Liver (tissue), 9 donors: Measurements from ENCODE around the gene RASA3. TPM values are rescaled to one million over a fixed set of nuclear protein-coding genes. Genes with fewer than 3 reads are reported as not detected.

Experiments used
- DNase-seq: peaks from one replicate; pipeline ENCODE4 v3.0.0-alpha.2; 2017; ENCODE audit warnings: low spot score
- H3K27ac ChIP-seq, 2 donors: one replicate each; pipeline ENCODE4 v1.7.0; 2013; ENCODE audit warnings: inconsistent platforms in 2 of 2, low read length in 2 of 2, control low read depth in 1 of 2, low read depth in 1 of 2, mild to moderate bottlenecking in 1 of 2
- H3K27me3 ChIP-seq, 4 donors: one replicate each; pipeline versions ENCODE4 v1.6.1 to v1.7.0; 2013; ENCODE audit warnings: low read length in 3 of 4, inconsistent platforms in 1 of 4, mild to moderate bottlenecking in 1 of 4, moderate library complexity in 1 of 4; ENCODE audit not compliant: control insufficient read depth in 4 of 4, insufficient read depth in 4 of 4
- H3K36me3 ChIP-seq, 4 donors: one replicate each; pipeline versions ENCODE4 v1.6.1 to v1.7.0; 2013; ENCODE audit warnings: low read length in 3 of 4, mild to moderate bottlenecking in 3 of 4, low read depth in 1 of 4, moderate library complexity in 1 of 4; ENCODE audit not compliant: control insufficient read depth in 4 of 4, insufficient read depth in 3 of 4
- H3K4me1 ChIP-seq, 4 donors: one replicate each; pipeline versions ENCODE4 v1.6.1 to v1.7.0; 2013; ENCODE audit warnings: low read length in 3 of 4, mild to moderate bottlenecking in 3 of 4, moderate library complexity in 1 of 4; ENCODE audit not compliant: control insufficient read depth in 4 of 4, insufficient read depth in 4 of 4
- H3K4me3 ChIP-seq, 3 donors: one replicate each; pipeline versions ENCODE4 v1.6.1 to v1.7.0; 2013; ENCODE audit warnings: low read length in 3 of 3, control low read depth in 1 of 3, low read depth in 1 of 3, mild to moderate bottlenecking in 1 of 3
- H3K9ac ChIP-seq, 2 donors: one replicate each; pipeline ENCODE4 v1.7.0; 2013; ENCODE audit warnings: low read length in 2 of 2, mild to moderate bottlenecking in 2 of 2, moderate library complexity in 2 of 2, control low read depth in 1 of 2, low read depth in 1 of 2
- H3K9me3 ChIP-seq, 4 donors: one replicate each; pipeline versions ENCODE4 v1.6.1 to v1.7.0; 2013; ENCODE audit warnings: low read length in 3 of 4; ENCODE audit not compliant: control insufficient read depth in 4 of 4
- FOXA2 ChIP-seq: IDR thresholded peaks from 2 replicates; pipeline ENCODE4 v1.6.1; 2016; ENCODE audit warnings: antibody characterized with exemption
- GABPA ChIP-seq, 2 donors: IDR thresholded peaks in 1 of 2; conservative IDR thresholded peaks in 1 of 2; 2 replicates each; pipeline ENCODE4 v1.6.1; 2016; ENCODE audit warnings: antibody characterized with exemption in 2 of 2, mild to moderate bottlenecking in 1 of 2, moderate library complexity in 1 of 2
- HNF4A ChIP-seq, 2 donors: conservative IDR thresholded peaks; 2 replicates each; pipeline ENCODE4 v1.6.1; 2016; ENCODE audit warnings: antibody characterized with exemption in 2 of 2, mild to moderate bottlenecking in 2 of 2
- HNF4G ChIP-seq: IDR thresholded peaks from 2 replicates; pipeline ENCODE4 v1.6.1; 2016; ENCODE audit warnings: antibody characterized with exemption
- JUND ChIP-seq, 2 donors: IDR thresholded peaks; 2 replicates each; pipeline ENCODE4 v1.6.1; 2016; ENCODE audit warnings: antibody characterized with exemption in 2 of 2
- RAD21 ChIP-seq, 2 donors: IDR thresholded peaks; 2 replicates each; pipeline ENCODE4 v1.6.1; 2016; ENCODE audit warnings: antibody characterized with exemption in 2 of 2, mild to moderate bottlenecking in 2 of 2
- SP1 ChIP-seq: IDR thresholded peaks from 2 replicates; pipeline ENCODE4 v1.6.1; 2018; ENCODE audit warnings: antibody characterized with exemption, mild to moderate bottlenecking
- TAF1 ChIP-seq: conservative IDR thresholded peaks from 2 replicates; pipeline ENCODE4 v1.6.1; 2016; ENCODE audit warnings: antibody characterized with exemption, mild to moderate bottlenecking
- WGBS: extraction: QIAGEN DNeasy Blood & Tissue Kit; methylation state at CpG from one replicate; pipeline ENCODE4 v1.1.7; 2013; 5-methylcytosine and 5-hydroxymethylcytosine counted together
- polyA plus RNA-seq, 2 donors: library from polyadenylated mRNA; stranded (reverse) in 1 of 2; unstranded in 1 of 2; fragments of 200-250 nt in 1 of 2; fragments of >200 nt in 1 of 2; fragmentation: Nextera tagmentation in 1 of 2; extraction: Ambion mirVana in 1 of 2; gene quantifications; one replicate each; pipeline versions ENCODE4 v1.2.1 to v1.2.3, GENCODE V29; 2013 to 2015
- total RNA-seq, 2 donors: library from RNA; depleted of rRNA; stranded (reverse); fragments of >200 nt; gene quantifications; one replicate each; pipeline ENCODE4 v1.2.3, GENCODE V29; 2014
- TF ChIP-seq, protein P1 (sequence below): IDR thresholded peaks from 2 replicates; pipeline ENCODE4 v1.6.1; 2016; ENCODE audit warnings: antibody characterized with exemption
- TF ChIP-seq, protein P2 (sequence below): IDR thresholded peaks from 2 replicates; pipeline ENCODE4 v1.6.1; 2016; ENCODE audit warnings: antibody characterized with exemption
- TF ChIP-seq, protein P3 (sequence below): fragments of 150-350 bp; IDR thresholded peaks from 2 replicates; pipeline ENCODE4 v1.5.1; 2017; ENCODE audit warnings: improper control_type of control experiment, low read depth, low read length; ENCODE audit not compliant: missing input control
- TF ChIP-seq, protein P4 (sequence below): IDR thresholded peaks from 2 replicates; pipeline ENCODE4 v1.6.1; 2016; ENCODE audit warnings: antibody characterized with exemption
- donor health status: healthy.
- donor health status: healthy.
- donor health status: healthy.
- donor health status: healthy.
- donor health status: healthy.

The RASA3 gene
- total and polyA plus RNA-seq, 4 donors, result 0.64 to 5.9 (median 3.8) TPM

DNA sequence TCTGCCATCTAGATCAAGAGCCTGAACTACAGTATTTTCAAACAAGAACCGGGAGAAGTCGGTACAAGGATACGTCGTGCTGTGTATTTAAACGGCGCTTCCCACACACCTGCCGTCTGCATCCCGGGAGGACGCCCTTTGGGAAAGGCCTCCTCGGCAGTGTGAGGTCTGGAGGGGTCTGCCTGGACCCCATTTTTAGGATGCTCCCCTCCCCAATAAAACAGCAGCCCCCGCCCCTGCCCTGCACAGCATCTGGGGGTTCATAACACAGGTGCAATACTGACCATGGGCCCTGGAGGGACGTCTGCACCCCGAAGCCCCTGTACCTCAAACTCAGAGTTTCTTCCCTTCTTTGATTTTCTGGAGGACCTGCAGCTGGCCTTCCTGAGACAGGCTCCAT, 154.4 kb downstream of the RASA3 start (continued):
- TF ChIP-seq, protein P1, sequence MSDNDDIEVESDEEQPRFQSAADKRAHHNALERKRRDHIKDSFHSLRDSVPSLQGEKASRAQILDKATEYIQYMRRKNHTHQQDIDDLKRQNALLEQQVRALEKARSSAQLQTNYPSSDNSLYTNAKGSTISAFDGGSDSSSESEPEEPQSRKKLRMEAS, result no peak
- TF ChIP-seq JUND (IDR thresholded peaks at IDR 0.05) (no peak), FOXA2 (no peak), HNF4G (no peak), HNF4A (conservative IDR thresholded peaks at IDR 0.05) (no peak)

DNA sequence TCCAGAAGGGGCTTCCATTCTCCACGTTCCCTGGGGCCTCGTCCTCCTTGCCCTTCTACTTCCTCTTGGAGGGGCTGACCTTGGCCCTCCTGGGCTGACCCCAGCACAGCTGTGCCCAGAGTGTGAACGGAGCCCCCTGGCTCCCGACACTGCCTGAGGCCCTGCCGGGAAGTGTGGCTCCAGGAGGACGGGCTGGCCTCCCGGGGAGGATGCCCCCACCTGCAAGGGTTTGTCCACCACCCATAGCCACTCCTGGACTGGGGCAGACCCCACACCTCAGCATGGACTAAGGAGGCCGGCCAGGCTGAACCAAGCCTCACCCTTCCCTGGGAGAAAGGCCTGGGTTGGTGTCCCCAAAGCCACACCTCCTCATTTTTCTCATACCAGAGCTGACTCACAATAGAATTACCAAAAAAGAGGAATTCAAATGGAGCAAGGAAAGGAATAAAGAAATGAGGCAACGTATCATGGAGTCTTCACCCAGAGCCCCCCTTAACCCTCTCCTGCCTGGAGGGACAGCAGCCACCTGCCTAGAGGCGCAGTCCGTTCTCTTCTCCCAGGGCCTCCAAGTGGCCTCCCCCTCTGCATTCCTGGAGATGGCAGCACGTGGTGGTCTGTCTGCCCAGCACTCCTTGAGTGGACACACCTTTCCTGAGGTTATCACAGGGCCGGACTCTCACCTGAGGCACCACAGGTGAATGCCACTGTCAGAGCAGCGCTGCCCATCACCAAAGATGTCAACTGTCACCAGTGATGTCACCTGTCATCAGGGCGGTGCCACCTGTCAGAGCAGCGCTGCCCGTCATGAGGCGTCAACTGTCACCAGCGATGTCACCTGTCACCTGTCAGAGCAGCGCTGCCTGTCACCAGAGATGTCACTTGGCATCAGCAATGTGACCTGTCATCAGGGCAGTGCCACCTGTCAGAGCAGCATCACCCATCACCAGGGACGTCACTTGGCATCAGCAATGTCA, 155.4 kb downstream of the RASA3 start:
- peaks cover 0 to 3% (median under 1%) of the 10 kb centered on the region in 4 donors for H3K4me1 ChIP-seq
- TF ChIP-seq, protein P2, sequence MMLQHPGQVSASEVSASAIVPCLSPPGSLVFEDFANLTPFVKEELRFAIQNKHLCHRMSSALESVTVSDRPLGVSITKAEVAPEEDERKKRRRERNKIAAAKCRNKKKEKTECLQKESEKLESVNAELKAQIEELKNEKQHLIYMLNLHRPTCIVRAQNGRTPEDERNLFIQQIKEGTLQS, result no peak
- TF ChIP-seq FOXA2 (no peak), HNF4G (no peak), RAD21 (IDR thresholded peaks at IDR 0.05) (no peak), HNF4A (conservative IDR thresholded peaks at IDR 0.05) (no peak), SP1 (no peak), TAF1 (no peak)
- TF ChIP-seq, protein P3, sequence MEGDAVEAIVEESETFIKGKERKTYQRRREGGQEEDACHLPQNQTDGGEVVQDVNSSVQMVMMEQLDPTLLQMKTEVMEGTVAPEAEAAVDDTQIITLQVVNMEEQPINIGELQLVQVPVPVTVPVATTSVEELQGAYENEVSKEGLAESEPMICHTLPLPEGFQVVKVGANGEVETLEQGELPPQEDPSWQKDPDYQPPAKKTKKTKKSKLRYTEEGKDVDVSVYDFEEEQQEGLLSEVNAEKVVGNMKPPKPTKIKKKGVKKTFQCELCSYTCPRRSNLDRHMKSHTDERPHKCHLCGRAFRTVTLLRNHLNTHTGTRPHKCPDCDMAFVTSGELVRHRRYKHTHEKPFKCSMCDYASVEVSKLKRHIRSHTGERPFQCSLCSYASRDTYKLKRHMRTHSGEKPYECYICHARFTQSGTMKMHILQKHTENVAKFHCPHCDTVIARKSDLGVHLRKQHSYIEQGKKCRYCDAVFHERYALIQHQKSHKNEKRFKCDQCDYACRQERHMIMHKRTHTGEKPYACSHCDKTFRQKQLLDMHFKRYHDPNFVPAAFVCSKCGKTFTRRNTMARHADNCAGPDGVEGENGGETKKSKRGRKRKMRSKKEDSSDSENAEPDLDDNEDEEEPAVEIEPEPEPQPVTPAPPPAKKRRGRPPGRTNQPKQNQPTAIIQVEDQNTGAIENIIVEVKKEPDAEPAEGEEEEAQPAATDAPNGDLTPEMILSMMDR, result no peak
- TF ChIP-seq, protein P1, result no peak
- H3K36me3 ChIP-seq, result peaks cover 0 to 5% (median 0%) of the 10 kb centered on the region in 4 donors
- H3K9me3 ChIP-seq, result no peaks in the 10 kb centered on the region
- 88% methylated on average over 21 of the region's 21 CpGs for WGBS
- no peak overlapping the region for H3K27ac ChIP-seq
- H3K27me3 ChIP-seq, result no peaks in the 10 kb centered on the region
- H3K9ac ChIP-seq, result no peak overlapping the region
- no peak for DNase-seq
- no peak overlapping the region for H3K4me3 ChIP-seq

DNA sequence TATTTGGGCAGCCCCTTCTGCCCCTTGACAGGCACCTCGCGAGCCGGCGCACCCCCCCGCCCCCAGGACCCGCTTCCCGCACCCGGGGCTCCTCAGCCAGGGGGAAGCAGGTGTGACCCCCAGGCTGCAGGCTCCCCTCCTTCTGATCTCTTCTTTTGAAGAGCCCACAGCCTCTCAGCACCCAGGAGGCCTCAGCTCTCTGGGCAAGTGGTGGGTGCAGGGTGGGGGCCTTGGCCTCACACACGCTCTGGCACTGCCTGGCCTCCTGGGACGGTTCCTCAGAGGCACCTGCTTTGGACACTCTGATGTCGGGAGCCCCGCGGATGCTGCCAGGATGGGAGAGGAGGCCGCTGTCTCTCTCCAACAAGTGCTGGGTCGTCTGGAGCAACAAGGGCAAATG, 157.0 kb downstream of the RASA3 start:
- H3K27me3 ChIP-seq, result no peaks in the 10 kb centered on the region
- no peak overlapping the region for H3K4me3 ChIP-seq
- H3K4me1 ChIP-seq, result peaks cover 11 to 16% (median 12%) of the 10 kb centered on the region in 4 donors
- no peak for DNase-seq
- H3K36me3 ChIP-seq, result peaks cover 0 to 2% (median 0%) of the 10 kb centered on the region in 4 donors
- 95% methylated on average over 15 of the region's 15 CpGs for WGBS
- no peak overlapping the region for H3K27ac ChIP-seq
- H3K9me3 ChIP-seq, result no peaks in the 10 kb centered on the region
- no peak overlapping the region for H3K9ac ChIP-seq
- TF ChIP-seq TAF1 (no peak), GABPA (IDR thresholded peaks at IDR 0.05 in 1 of 2, conservative IDR thresholded peaks at IDR 0.05 in 1 of 2) (no peak)
- TF ChIP-seq, protein P2, result no peak
- TF ChIP-seq, protein P3, result no peak
- TF ChIP-seq, protein P4, sequence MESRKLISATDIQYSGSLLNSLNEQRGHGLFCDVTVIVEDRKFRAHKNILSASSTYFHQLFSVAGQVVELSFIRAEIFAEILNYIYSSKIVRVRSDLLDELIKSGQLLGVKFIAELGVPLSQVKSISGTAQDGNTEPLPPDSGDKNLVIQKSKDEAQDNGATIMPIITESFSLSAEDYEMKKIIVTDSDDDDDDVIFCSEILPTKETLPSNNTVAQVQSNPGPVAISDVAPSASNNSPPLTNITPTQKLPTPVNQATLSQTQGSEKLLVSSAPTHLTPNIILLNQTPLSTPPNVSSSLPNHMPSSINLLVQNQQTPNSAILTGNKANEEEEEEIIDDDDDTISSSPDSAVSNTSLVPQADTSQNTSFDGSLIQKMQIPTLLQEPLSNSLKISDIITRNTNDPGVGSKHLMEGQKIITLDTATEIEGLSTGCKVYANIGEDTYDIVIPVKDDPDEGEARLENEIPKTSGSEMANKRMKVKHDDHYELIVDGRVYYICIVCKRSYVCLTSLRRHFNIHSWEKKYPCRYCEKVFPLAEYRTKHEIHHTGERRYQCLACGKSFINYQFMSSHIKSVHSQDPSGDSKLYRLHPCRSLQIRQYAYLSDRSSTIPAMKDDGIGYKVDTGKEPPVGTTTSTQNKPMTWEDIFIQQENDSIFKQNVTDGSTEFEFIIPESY, result no peak
- TF ChIP-seq, protein P1, result no peak
